Activated naive CD4-positive, alpha-beta T cell treated with anti-CD3 and anti-CD28 coated beads, Interleukin-2, amount 50 U/mL, for 16 hours (primary cell): ENCODE results near the gene THAP7.
A peak's percentile ranks its signal among the peaks of the same experiment; 100 is the strongest.
"Not testable (repeated sequence)": the region's sequence is repeated elsewhere in the genome, so short reads cannot be mapped to it uniquely, and the experiment has no call there.

Experiments
- DNase-seq: peaks from one replicate; pipeline ENCODE4 v3.0.0-alpha.2; 2020

THAP7 gene, protein sequence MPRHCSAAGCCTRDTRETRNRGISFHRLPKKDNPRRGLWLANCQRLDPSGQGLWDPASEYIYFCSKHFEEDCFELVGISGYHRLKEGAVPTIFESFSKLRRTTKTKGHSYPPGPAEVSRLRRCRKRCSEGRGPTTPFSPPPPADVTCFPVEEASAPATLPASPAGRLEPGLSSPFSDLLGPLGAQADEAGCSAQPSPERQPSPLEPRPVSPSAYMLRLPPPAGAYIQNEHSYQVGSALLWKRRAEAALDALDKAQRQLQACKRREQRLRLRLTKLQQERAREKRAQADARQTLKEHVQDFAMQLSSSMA

DNA sequence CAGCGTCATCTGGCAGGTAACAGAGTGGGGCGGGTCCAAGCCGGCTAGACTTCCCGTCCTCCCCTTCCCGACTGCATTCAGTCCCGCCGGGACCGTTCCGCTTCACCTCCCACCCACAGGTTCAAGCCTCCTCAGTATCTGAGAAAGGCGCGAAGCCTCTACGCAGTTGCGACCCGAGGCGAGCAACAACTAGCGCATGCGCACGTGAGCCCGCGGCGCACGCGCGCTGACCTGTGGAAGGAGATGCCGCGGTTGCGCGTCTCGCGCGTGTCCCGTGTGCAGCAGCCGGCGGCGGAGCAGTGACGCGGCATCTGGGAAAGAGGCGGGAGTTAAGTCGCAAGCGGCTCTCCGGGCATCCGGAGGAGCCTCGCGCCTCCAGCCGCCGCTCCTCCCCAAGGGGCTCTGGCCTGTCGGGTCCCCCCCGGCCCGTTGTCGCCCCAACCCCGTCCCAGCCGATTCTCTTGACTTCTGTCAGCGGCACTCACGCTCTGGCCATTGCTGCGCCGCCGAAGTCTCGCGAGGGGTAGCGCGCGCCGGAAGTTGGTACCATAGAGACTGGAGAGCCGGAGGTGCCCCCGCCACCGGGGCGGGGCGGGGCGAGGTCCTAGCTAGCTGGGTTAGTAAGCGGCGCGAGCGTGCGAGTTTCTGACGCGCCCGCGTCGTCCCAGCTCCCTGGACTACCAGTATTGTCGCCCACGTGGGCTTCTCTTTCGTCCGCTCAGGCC, at the start of gene THAP7:
Gene THAP7, minus strand, starts transcription at position 518 of the 725 bp plus-strand sequence. Its CDS starts 207 bp downstream, at position 311.
- DNase-seq = peak; percentile 98

DNA sequence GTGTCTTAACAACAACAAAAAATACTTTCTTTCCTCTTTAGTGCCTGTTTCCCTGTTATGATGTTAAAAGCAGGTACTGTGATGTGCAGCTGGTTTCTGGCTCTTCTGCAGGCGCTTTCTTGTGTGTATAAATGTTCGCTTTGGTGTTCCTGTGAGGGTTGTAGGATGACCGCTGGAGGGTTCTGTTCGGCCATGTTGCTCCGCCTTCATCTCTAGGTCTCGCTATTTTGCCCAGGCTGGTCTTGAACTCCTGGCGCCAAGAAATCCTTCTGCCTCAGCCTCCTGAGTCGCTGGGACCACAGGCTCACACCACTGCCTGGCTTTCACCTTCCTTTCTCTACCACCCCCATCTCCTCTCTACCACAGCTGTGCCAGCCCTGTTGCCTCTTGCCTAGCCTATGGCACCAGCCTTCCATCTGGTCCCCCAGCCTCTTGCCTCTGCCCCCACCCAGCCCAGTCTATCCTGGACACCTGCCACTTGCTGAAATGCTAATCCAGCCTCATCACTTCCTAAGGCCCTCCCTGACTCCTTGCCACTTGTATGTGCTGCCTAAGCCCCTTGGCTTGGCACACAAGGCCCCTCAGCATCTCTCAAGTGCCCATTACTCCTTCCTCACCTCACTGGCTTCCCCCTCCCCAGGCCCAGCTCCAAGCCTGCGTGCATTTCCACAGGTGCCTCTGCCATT, 49.4 kb upstream of the THAP7 start:
- no peak for DNase-seq

DNA sequence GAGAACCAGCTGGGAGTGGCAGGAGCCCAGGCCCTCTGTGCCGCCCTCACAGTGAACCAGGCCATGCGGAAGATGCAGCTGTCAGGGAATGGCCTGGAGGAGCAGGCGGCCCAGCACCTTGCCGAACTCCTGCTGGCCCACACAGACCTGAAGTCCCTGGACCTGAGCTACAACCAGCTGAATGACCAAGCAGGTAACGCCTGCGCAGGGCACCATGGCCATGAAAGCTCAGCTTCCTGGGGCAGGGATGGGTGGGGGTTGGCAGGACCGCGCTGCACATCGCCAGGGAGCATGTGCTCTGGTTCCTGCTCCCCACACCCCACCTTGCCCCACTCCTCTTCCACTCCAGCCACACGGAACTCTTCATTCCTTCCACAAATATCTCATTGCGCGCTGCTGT, 47.0 kb upstream of the THAP7 start:
- not testable (repeated sequence) for DNase-seq

DNA sequence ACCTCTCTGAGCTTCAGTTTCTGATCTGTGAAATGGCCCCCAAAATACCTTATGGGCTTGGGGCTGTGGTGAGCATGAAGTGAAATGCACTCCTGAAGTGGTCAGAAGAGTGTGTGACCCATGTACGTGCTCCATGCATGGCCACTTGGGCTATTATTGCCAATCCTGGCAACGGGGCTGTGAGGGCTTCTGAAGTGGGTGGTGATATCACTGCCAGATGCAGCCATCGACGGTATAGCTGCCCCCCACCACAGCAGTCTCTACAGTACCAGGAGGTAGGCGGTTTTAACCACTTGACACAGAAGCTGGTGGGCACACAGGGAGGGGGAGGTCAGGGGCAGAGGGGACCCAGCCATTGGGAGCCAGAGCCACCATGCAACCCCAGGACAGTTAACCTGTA, 46.5 kb upstream of the THAP7 start:
- DNase-seq = not testable (repeated sequence)

DNA sequence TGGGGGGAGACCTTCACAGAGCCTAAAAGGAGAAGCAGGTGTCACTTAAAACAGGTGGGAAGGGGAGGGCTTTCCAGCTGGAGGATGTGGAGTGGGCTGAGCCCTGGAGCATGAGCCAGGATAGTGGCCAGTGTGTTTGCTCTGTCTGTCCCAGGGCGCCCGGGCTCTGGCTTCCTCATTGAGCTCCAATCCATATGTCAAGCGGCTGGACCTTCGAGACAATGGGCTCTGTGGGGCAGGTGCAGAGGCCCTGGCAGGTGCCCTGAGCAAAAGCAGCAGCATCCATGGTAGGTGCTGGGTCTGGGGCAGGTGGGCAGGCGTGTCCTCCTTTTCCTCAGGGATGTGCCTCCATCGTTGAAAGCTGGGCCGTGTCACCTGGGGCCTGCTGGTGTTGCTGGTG, 45.8 kb upstream of the THAP7 start:
- no peak for DNase-seq

DNA sequence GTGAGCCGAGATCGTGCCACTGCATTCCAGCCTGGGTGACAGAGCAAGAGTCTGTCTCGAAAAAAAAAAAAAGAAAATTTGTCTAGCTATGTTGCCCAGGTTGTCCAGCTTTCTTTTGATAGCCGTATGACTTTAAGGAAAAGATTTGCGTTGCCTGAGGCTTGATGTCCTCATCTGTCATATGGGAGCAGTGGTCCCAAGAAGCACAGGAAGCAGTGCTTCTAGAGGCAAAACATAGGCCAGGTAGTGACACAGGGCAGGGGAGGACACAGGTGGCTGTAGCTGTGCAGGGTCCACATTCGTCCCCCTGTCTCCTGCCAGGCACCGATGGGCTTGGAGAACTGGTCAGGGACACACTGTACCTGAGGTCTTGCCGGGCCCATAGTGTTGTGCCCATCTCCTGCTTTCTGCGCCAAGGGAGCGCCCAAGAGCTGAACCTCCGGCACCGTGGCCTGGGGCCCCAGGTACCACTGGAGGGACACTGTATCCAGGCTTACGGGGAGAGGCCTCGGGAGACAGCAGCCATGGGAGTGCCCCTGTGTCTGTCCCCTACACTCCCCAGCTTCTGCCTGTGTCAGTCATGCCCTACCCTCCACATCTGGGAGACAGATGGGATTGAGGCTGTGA, 45.2 kb upstream of the THAP7 start:
- no peak for DNase-seq

DNA sequence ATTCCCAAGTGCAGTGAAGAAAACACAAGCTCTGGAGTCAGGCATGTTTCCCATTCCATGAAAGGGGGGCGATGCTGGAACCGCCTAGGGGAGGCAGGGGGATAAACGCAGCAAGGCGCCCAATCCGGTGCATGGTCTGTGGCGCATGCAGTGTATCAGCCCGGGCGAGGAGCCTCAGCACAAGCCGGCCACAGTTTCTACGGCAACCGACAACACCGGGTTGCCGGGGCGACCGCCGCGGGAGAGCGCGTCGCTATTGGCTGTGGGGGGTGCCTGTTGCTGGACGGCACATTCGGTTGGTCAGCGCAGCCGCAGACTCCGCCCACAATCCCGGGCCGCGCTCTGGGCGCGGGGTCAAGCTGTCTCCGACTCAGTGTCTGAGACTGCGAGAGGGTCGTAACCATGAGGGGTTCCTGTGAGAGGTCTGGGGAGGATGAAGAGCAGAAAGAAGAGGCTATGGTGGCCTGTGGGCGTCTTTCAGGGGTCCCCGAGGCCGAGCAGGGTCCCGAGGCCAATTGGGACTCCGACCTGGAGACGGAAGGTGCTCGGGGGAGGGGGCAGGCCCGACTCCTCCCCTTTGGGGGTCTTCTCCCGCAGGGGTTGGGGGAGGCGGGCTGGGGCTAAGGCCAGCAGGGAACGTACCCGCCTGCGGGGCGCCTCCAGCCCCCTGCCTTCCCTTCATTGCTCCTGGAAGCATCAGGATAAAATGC, 43.8 kb upstream of the THAP7 start, which contains the start of gene LRRC74B:
Gene LRRC74B, plus strand, starts transcription at position 362 of the 710 bp plus-strand sequence. Its CDS starts 41 bp downstream, at position 403.
- DNase-seq = peak; percentile 65

DNA sequence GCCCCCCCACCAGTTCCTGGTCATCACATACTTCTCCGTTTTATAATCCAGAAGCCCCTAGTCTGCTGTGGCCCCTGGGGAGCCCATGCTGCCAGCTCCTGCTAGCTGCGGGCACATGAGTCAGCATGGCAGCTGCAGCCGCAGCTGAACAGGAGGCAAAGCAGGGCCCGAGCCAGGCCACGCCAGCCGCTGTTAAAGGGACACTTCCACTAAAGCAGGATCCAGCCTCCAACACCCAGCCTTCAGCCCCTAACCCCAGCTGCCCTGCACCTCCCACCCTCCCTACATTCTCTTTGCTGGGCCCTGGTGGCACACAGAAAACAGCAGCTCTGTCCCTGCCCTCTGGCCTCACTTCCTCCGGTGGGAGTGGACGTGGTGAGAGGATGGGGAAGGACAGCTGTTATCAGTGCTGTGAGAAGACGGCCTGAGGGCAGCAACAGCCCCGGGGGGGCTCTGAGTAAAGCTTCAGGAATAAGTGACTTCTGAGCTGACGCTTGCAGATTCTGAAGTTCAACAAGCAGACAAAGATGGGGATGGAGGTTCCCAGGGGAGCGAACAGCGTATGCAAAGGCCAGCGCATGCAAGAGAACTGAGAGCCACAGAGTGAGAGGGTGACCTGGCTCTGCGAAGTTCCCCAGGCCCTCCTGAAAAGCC, 43.1 kb upstream of the THAP7 start:
- DNase-seq = no peak

DNA sequence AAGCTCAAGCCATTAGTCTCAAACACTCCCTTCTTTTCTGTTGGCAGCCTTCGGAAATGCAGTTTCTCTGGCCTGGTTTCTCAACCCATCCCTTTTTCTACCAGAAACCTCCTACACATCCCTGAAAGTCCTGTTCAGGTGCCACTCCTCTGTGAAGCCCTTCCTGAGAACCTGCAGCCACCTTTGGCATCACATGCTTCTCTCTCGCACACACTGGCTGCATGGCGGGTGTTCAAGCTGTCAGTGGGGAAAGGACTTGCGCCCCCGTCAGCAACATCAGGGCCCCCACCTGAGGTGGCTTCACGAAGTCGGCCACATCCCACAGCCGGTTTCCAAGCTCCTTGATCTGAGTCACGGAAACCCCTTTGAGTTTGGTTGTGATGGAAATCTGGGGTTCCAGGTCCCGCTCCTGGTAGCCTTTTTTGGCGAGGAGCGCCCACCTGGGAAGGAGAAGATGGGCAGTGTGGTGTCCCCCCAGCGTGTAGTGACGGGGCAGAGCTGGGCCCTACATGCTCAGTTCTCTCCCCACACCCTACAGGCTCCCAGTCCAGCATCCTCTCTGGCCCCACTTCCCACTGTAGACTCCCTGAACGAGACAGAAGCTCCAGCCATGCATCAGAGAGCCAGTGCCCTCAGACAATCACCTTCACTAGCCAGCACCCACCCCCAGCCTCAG, 42.1 kb upstream of the THAP7 start:
- no peak for DNase-seq

DNA sequence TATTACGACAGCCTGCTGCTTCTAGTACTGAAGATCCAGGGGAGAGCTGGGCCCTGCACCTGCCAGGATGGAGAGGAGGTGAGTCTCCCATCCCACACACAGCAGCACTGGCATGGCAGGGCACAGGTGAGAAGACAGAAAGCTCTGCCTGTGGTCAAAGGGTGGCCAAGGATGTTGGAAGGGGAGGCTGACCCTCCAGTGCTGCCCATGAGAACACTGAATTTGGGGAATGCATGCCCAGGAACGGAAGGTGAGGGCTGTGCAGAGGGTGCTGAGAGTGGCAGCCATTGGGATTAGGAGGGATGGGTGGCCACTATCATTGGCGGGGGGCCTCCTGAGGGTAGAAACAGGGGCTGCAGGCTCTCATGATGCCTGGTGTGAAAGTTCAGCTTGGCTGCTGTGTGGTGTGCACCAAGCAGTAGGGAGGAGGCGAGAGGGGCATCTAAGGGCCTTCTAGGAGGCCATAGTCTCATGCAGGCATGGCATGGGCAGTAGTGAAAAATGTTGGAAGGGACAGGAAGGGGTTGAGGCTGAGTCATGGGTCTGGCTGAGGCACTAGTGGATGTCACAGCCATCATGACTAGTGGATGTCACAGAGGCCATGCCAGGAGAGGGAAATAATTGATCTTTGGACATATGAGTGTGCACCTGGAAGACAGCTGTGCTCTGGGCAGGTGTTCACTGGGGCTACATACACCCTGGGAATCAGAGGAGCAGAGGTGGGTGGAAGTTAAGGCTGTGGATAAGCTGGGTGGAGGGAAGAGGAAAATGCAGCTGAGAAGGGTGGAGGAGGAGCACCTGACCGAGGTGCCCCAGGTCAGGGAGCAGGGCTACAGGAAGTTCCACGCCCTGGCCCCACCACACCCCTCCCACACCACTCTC, 41.3 kb upstream of the THAP7 start:
- DNase-seq = no peak

DNA sequence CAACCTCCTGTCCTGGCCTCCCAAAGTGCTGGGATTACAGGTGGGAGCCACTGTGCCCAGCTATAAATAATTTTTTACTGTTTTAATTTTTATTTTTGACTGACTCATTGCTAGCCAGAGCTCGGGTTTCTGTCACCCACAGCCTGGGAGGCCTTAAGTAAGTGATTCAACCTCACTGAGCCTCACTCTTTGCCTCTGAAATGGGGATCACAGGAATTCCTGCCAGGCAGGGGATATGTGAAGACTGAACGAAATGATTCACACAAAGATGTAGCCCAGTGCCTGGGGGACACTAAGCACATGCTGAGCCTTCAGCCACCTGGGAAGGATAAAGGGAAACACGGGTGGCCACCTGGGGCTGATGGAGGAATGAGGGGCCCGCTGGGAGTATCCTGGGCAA, 40.0 kb upstream of the THAP7 start:
- DNase-seq = no peak

DNA sequence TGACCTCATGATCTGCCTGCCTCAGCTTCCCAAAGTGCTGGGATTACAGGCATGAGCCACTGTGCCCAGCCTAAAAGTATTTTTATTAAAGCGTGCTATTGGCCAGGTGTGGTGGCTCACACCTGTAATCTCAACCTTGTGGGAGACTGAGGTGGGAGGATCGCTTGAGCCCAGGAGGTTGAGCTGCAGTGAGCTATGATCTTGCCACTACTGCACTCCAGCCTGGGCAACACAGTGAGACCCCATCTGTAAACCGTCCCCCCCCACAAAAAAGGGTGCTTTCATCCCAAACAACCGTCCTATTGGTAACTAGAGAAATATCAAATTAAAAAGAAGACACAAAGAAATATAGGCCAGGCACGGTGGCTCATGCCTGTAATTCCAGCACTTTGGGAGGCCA, 37.2 kb upstream of the THAP7 start:
- DNase-seq = not testable (repeated sequence)

DNA sequence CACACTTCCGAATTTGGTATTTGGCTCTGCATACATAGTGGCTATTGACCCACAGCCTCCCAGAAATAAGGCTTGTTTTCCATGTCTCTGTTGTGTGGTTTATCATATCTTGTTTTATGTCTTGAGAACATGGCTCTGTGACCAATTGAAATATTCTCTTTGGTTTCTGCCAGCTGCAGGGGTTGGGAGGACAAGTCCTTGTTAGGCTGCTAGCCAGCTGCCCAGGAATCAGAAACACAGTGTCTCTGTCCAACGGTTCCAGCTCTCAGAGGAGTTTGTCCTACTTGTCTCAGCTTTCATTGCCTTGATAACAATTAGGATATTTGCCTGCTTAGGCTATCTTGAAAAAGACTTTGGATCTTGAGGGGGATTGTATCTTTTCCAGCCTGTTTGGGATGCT, 36.5 kb upstream of the THAP7 start:
- DNase-seq = no peak

DNA sequence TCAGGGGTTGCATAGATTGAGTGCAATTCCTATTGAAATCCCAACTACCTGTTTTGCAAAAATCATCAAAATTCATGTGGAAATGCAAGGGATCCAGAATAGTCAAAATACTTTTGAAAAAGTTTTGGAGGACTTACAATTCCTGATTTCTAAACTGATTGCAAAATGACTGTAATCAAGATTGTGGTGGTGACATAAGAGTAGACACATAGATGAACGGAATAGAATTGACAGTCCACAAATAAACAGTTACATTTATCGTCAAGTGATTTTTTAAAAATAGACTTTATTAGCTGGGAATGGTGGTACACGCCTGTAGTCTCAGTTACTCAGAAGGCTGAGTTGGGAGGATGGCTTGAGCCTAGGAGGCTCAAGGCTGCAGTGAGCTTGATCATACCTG, 33.1 kb upstream of the THAP7 start:
- no peak for DNase-seq

DNA sequence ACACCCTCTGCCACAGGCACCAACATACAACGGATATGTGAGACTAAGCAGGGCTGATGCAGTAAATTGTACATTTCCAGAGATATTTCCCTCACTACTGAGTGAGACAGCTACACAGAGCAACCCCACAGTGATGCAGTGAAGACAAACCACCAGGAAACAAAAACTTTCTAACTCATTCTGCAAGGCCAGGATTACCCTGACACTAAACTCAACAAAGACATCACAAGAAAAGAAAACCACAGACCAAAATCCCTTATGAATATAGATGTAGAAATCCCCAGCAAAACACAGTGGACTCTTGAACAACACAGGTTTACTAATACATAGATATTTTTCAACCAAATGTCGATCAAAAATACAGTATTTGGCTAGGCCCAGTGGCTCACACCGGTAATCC, 32.0 kb upstream of the THAP7 start:
- DNase-seq = no peak

DNA sequence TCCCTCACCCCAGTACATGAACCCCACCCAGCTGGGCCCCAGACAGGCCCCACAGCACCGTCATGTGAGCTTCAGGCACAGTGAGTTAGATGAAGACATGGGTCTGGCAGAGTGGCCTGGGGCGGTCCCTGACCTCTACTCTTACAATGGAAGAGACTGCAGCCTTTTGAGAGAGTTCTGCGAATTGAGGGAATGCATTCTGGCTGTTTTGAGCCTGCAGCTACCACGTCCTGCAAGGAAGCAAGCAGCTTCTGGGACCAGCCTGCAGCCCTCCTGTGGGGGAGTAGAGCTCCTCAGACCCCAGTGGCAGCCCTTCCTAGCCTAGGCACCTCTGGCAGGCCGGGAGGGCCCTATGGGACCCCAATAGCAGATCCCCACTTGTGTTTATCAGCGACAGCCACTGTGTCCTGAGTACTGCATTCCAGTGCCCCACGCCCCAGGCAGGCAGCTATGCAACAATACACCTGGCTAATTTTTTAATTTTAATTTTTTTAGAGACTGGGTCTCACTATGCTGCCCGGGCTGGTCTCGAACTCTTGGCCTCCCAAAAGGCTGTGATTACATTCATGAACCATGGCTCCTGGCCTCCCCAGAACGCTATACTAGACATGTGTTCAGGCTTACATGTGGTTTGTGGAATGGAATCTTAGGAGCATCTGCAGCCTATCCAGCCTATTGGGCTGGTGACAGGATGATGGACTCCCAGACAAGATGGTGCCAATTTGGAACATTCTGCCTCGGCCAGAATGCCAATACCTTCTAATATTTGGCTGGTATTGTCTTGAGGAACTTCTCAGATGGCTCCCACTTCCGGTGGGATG, 31.2 kb upstream of the THAP7 start:
- DNase-seq = no peak

DNA sequence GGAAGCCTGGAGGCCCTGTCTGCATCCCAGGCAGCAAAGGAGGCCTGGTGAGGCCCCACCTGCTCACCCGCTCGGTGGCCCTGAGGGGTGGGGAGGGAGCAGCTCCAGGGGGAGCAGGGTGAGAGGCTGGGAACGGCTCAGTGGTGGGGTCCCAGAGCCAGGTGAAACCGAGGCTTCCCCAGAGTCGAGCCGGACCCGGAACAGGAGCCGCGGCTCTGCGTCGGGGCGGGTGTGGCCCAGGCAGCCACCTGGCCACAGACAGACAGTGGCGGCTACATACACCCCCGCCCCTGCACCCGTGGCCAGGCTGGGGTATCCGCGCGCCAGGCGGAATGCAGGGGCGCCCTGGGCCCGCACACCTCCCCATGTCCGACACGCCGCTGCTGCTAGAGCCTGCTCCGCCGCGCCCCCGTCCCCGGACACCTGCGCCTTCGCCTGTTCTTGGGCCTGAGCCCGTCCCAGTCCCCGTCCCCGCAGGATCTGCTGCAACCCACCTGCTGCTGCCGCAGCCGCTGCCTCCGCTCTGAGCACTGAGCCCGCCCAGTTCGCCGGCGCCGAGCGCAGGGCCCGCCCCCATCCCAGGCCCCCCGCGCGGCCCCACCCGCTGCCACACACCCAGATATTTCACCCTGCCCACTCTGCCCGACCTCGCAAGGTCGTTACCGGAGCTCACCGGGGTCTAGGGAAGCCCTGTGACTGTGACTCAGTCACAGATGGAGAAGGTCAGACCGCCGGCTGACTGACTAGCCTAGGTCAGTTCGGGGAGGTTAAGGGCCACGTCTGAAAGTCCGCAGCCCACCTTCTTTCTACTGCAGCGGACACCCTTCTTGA, 30.3 kb upstream of the THAP7 start, which contains the start of gene SLC7A4:
Gene SLC7A4, minus strand, starts transcription at position 525 of the 831 bp plus-strand sequence. CDS start 749 bp downstream, outside the sequence.
- no peak for DNase-seq

DNA sequence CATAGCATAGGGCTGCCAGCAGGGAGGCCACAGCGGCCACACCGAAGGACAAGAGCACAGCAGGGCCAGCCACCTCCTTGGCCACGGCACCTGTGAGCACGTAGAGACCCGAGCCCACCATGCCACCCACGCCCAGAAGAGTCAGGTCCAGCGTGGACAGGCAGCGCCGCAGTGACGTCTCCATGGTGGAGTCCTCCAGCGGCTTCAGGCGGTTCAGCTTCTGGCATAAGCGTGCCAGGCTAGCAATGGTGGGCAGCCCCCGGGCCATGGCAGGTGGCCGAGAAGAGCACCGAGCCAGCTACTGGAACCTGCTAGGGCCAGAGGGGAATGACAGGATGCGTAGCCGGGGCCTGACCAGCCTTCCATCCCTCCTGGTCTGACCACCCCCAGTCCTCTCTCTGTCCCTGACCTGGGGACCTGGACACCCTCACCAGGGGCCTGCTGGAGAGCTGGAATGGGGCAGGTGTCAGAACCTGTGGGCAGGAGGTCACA, 29.7 kb upstream of the THAP7 start:
- DNase-seq = no peak
